Left lung (tissue), 10 donors: ENCODE data around the gene ZNF548. TPM values are rescaled to one million over a fixed set of nuclear protein-coding genes. Genes with fewer than 3 reads are reported as not detected.
A peak's percentile ranks its signal among the peaks of the same experiment; 100 is the strongest.

Source experiments
- ATAC-seq: fragments of 200-7000 bp; cut with Tn5 transposase; one replicate; pipeline ENCODE4 v1.9.1; 2020; ENCODE audit warnings: moderate library complexity
- DNase-seq, 4 donors: peaks; one replicate each; pipeline ENCODE4 v3.0.0-alpha.2; 2013 to 2020
- H3K27ac ChIP-seq, 2 donors: fragments of 200-600 bp; sonication (generic) in 1 of 2; one replicate each; pipeline versions ENCODE4 v1.5.0 to v1.8.0; 2020 to 2021
- H3K27me3 ChIP-seq, 2 donors: fragments of 200-600 bp; sonication (generic) in 1 of 2; one replicate each; pipeline versions ENCODE4 v1.5.0 to v1.8.0; 2020 to 2021
- H3K36me3 ChIP-seq, 2 donors: fragments of 200-600 bp; sonication (generic) in 1 of 2; one replicate each; pipeline versions ENCODE4 v1.5.0 to v1.8.0; 2020 to 2021
- H3K4me1 ChIP-seq, 2 donors: fragments of 200-600 bp; one replicate each; pipeline ENCODE4 v1.8.0; 2021
- H3K4me3 ChIP-seq, 2 donors: fragments of 200-600 bp; sonication (generic) in 1 of 2; one replicate each; pipeline versions ENCODE4 v1.5.0 to v1.8.0; 2020 to 2021; ENCODE audit warnings: mild to moderate bottlenecking in 1 of 2
- H3K9me3 ChIP-seq, 2 donors: fragments of 200-600 bp; sonication (generic) in 1 of 2; one replicate each; pipeline versions ENCODE4 v1.5.0 to v1.8.0; 2020 to 2021
- CTCF ChIP-seq, 2 donors: fragments of 200-600 bp; sonication (generic) in 1 of 2; IDR thresholded peaks; one replicate each; pipeline versions ENCODE4 v1.5.0 to v1.8.0; 2021; ENCODE audit warnings: antibody characterized with exemption in 2 of 2
- intact Hi-C, 2 donors: fragments of 100-400 bp; cut with DNase I; formaldehyde crosslinking; loops; one replicate each; pipeline versions ENCODE4 v1.11.2 to v1.14.2; 2022
- polyA plus RNA-seq, 6 donors: library from polyadenylated mRNA; unstranded; fragments of 120-200 nt; gene quantifications; one replicate each; pipeline ENCODE4 v1.2.1, GENCODE V29; 2013; ENCODE audit not compliant: insufficient read length in 6 of 6
- total RNA-seq, 2 donors: library from RNA; stranded (reverse); fragmentation: NEBNext Ultra II Directional; extraction: Animal tissue kit (Norgen Biotek cat#: 25700); gene quantifications; one replicate each; pipeline ENCODE4 v1.2.1, GENCODE V29; 2021
- donor health status: DM: no; HTN: yes; CAD: no.
- donor health status: DM: no; HTN: no; CAD: no.

ZNF548 gene
- total and polyA plus RNA-seq, 8 donors = 13.8 to 53.0 (median 40.7) TPM

GRCh38 chr19:57395710-57396109 is 6.1 kb downstream of the ZNF548 start:
- Histone ChIP-seq H3K4me3 (no peak overlapping the region), H3K9me3 (peaks cover 0 to 47% of the 10 kb centered on the region in 2 donors), H3K27me3 (no peaks in the 10 kb centered on the region), H3K27ac (no peak overlapping the region), H3K36me3 (peaks cover 0 to 70% of the 10 kb centered on the region in 2 donors), H3K4me1 (peaks cover 5 to 6% of the 10 kb centered on the region in 2 donors)
- intact Hi-C loops = no loop called here
- no peak for TF ChIP-seq CTCF (IDR thresholded peaks at IDR 0.05)
- DNase-seq (no peak), ATAC-seq (no peak)

- no peak for ATAC-seq
- Histone ChIP-seq H3K36me3 (peaks cover 0 to 71% of the 10 kb centered on the region in 2 donors), H3K9me3 (peaks cover 0 to 61% of the 10 kb centered on the region in 2 donors)
Measured at GRCh38 chr19:57398868-57399267, 9.2 kb downstream of the ZNF548 start.

GRCh38 chr19:57403737-57404563 is 14.3 kb downstream of the ZNF548 start:
- Histone ChIP-seq H3K9me3 (peaks cover 0 to 32% of the 10 kb centered on the region in 2 donors), H3K4me1 (no peaks in the 10 kb centered on the region), H3K36me3 (peaks cover 0 to 20% of the 10 kb centered on the region in 2 donors), H3K27me3 (no peaks in the 10 kb centered on the region), H3K4me3 (no peak overlapping the region), H3K27ac (no peak overlapping the region)
- no peak for DNase-seq
- no peak for ATAC-seq
- no peak for TF ChIP-seq CTCF (IDR thresholded peaks at IDR 0.05)
- intact Hi-C loops = no loop called here

More at GRCh38 chr19:57398868-57399267, 9.2 kb downstream of the ZNF548 start:
- Histone ChIP-seq H3K27me3 (no peaks in the 10 kb centered on the region), H3K4me1 (no peaks in the 10 kb centered on the region), H3K27ac (no peak overlapping the region), H3K4me3 (no peak overlapping the region)
- no peak for TF ChIP-seq CTCF (IDR thresholded peaks at IDR 0.05)
- DNase-seq = no peak
- intact Hi-C loops = no loop called here

GRCh38 chr19:57406516-57407123 is 17.0 kb downstream of the ZNF548 start:
- no peak overlapping the region for H3K27ac ChIP-seq
- H3K36me3 ChIP-seq = no peaks in the 10 kb centered on the region
- intact Hi-C loops = no loop called here
- H3K9me3 ChIP-seq = peaks cover 0 to 12% of the 10 kb centered on the region in 2 donors
- H3K27me3 ChIP-seq = no peaks in the 10 kb centered on the region
- H3K4me3 ChIP-seq = no peak overlapping the region
- H3K4me1 ChIP-seq = peaks cover under 1 to 11% of the 10 kb centered on the region in 2 donors
- ATAC-seq = peak; percentile 89
- TF ChIP-seq CTCF (IDR thresholded peaks at IDR 0.05) = peak; percentile 59 to 69
- peak; percentile 29 to 83 (median 73) for DNase-seq
